CD4-positive, alpha-beta T cell treated with Interleukin-6 for 4 hours (primary cell): ENCODE results near the gene TMEM109.

Source experiments
- DNase-seq: peaks from one replicate; pipeline ENCODE4 v3.0.0-alpha.2; 2020; ENCODE audit warnings: mixed read lengths

Gene TMEM109

DNA sequence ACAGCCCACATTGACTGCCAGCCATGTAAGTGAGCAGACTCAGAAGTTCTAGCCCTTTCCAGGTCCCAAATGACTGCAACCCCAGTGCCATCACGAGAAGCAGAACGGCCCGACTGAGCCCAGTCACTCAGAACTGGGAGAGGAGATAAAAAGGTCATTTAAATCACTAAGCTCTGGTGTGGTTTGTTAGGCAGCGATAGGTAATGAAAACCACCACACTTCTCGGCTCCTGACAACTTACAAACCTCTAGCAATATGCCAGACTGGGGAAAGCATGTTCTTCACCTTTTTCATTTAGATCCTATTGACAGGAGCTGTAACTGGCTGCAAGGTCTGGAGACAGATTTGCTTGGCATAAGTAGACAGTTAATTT is 31.3 kb downstream of the TMEM109 start:
- no peak for DNase-seq

DNA sequence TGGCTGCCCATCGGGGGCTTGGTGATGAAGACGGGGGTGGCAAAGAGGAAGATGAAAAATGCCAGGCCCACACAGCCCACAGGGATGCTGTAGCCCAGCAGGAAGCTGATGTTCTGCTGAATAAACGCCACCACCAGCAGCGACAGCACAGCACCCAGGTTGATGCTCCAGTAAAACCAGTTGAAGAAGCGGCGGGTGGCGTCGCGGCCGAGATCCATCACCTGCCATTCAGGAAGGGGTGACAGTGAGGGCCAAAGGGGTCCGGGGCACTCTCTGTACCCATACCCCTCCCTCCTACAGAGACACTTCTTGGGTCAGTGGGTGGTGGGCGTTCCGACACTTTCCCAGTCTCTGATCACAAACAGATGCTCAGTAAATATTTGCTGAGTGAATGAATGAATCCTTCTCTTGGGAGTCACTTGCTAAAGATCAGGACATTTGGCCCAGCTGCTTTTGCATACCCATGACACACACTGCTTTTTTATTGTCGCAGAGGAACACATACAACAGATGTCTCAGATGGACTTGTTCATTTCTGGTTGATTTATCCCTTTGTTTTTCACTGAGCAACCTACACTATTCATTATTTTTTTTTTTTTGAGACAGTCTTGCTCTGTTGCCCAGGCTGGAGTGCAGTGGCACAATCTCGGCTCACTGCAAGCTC is 32.8 kb downstream of the TMEM109 start:
- DNase-seq, result no peak

DNA sequence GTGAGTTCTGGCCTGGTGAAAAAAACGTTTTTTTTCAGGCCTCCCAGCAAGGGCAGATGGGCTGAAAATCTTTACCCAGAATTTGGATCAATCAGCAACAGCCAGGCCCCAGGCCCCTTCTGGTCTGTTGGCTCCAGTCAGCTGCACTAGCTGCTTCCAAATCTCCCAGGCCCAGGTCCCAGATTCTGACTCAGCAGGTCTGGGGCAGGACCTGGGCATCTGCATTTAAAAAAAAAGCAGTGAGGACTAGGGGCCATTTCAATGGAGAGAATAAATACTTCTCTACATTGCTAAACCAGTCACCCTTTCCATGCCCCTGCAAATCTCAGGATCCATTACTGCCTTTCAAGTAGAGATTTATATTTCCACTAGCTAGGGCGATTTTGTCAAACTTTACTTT is 33.7 kb downstream of the TMEM109 start:
- DNase-seq, result no peak

DNA sequence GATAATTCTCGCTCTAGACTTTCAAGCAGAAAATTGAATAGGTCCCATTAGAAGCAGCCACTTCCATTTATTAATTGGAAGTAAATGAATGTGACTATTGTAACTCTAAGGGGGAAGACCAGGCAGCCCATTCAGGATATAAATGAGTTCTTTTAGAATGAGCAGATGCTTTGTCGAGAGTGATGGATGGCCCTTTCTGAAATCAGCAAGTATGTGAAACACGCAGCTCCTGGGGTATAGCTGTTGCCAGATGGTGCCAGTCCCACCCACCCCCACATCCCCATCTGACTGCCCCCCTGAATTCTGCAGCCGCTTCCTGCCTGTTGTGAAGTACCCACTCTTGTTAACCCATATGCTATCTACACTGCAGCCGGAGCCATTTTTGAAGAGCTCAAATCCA is 34.3 kb downstream of the TMEM109 start:
- no peak for DNase-seq

DNA sequence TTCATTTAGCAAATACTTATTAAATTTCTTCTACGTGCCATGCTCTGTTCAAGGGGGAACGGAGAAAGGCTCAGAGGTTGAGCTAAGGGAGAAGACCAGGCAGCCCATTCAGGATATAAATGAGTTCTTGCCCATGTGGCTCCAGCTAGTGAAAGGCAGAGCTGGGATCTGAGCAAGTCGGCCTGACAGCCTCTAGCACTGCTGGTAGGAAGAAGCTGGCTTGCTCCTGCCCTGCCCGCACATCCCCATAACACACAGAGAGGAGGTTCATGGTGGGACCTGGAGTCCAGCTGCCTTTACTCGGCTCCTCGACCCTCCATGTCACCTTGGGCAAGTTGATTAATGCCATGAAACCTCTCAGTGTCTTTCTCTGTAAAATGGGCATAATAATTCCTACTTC is 36.1 kb downstream of the TMEM109 start:
- DNase-seq, result no peak

DNA sequence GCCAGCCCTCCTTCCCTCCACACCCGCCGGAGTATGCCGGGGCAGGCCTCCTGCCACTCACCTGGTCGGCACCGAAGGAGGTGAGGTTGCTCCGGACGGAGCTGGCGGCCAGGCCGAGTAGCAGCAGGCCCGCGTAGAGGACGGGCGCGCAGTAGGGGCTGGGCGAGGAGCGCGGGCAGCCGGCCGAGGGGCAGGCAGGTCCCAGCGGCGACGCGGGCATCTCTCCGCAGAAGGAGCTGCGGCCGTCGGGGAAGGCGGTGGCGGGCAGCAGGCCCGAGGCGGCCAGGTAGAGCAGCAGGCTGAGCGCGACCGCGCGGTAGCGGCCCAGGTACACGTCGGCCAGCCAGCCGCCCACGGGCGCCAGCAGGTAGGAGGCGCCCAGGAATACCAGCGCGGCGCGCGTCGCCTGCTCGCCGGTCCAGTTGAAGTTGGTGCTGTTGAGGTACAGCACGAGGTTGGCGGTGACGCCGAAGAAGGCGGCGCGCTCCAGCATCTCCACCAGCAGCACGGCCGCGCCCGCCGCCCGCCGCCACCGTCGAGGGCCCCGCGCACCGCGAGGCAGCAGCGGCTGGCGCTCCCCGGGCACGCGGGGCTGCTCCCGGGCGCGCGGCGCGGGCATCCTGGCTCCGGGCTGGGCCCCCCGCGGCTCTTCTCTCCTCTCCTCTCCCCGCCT is 37.1 kb downstream of the TMEM109 start:
- peak; percentile 52 for DNase-seq

DNA sequence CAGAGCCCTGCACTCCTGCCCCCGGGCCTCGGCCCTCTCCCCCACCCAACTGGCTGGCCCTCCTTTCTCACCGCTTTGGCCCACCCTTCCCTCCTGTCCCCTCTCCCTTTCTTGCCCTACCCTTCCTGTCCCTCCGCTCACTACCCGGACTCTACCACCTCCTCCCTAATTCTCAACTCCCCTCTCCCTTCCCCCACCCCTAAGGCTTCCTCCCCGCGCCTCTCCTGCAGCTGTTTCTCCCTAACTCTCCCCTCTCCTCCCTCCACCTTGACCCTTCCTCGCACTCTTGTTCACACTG is 37.6 kb downstream of the TMEM109 start:
- no peak for DNase-seq

DNA sequence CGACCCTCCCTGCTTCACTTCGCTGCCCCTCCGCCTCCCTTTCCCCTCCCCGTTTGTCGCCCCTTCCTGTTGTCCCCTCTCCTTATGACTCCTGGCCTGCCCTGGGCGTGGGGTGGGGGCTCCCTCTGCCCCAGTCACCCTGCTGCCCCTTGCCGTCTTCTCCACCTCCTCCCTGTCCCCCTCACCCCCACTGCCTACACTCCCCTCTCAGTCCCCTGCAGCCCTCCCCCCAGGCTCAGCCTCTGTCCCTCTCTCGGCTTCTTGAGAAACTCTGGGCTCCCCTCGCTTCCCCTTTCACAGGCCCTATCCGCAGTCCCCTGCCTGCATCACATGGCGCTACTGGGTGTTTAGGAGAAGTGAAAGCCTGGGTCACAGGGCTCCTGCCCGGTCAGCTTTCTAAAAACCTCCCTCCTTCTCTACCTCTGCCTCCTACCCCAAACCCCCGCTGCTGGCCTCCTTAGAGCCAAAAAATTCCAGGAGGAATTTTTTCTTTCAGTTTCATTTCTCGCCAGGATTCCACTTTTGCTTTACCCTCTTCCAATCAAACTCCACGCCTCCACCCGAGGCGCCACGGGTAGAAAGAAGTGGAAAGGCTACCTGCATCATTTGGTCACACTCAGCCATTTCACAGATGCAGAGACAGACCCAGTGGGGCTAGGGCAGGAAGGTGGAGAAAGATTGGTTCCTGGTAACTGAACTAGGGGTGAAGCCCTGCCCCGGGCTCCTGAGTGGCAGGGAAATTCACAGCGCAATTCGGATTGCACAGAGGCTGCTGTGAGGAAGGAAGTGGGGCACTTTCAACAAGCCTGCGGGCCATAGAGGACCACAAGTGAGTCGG is 38.2 kb downstream of the TMEM109 start, which contains the start of gene SLC15A3:
Gene SLC15A3, minus strand, starts transcription at position 273 of the 838 bp plus-strand sequence. CDS start 625 bp downstream, outside the sequence.
- peak; percentile 64 for DNase-seq

DNA sequence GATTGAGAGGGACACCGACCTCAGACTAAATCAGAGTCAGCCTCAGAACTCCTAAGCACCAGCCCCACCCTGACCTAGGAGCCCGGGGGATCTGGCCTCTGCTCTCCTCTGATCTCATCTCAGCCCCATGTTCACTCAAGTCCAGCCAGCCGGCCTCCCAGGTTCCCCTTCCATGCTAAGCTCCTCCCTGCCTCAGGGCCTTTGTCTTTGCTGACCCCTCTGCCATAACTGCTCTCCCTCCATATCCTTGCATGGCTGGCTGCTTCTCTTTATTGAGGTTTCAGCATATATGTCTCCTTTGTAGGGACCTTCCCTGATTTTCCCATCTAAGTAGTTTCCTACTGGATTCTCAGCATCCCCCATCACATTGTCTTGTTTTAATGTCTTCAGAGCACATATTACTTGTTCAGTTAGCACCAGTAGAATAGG is 38.8 kb downstream of the TMEM109 start:
- no peak for DNase-seq

DNA sequence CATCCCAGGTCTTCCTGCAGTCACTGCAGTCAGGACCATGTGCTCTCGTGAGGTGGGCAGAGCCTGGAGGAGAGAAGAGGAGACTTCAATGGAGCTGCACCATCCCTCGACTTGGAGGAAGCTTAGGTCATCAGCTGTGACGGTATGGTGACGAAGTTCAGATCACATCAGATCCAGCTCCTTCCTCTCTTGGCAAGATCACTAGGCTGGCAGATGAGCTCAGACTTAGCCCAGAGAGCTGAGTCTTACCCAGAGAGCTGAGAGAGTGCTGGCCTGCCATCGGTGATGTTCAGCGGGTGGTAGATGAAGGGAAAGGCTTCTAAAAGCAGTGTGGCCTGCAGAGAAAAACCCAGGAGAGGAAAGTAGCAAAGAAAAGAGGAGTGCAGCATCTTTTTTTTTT is 39.8 kb downstream of the TMEM109 start:
- no peak for DNase-seq

DNA sequence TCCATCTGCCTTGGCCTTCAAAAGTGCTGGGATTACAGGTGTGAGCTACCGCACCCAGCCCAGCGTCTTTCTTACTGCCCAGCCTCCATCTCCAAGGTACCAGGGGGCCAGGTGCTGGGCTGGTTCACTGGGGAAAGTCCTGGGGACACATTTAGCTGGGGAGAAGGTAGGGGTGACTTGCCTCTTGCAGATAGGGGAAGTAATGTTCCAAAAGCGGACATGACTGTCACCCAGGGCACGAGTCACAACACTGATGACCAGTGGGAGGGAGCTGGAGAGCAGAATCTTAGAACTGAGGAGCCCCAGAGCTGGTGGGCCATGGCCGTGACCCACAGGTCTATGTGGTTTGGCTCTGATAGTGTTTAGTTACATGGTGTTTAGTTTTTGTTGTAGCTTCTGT is 40.5 kb downstream of the TMEM109 start:
- no peak for DNase-seq

DNA sequence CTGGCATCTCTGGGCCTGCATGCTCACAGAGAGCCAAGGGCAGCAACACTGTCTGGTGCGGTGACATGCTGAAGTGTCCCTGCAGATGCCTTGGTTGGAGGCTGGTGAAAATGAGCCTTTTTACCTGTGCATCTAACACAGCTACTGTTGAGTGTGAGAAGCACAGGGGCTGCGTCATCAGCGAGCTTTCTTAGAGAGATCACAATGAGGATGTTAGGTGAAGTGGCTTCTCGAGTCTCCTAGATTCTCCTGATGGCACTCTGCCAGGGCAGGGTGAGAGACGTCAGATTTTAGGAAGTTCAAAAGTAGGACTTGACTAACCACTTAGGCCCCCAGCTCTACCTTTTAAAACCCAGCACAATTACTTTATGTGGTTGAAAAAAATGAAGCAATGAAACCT is 41.6 kb downstream of the TMEM109 start:
- peak; percentile 25 for DNase-seq

DNA sequence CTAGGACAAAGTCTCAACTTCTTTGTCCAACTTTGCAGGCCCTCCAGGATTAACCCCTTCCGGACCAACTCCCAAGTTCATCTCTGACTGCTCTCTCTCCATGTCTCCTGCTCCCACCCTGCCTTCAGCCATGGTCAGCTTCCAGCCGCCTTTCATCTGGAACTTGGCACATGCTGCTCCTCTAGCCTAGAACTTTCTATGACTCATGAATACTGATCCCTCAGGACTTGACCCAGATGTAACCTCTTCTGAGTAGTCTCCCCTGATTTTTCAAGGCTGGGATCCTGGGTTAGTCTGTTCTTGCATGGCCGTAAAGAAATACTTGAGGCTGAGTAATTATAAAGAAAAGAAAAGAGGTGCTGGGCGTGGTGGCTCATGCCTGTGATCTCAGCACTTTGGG is 43.2 kb downstream of the TMEM109 start:
- DNase-seq, result no peak

DNA sequence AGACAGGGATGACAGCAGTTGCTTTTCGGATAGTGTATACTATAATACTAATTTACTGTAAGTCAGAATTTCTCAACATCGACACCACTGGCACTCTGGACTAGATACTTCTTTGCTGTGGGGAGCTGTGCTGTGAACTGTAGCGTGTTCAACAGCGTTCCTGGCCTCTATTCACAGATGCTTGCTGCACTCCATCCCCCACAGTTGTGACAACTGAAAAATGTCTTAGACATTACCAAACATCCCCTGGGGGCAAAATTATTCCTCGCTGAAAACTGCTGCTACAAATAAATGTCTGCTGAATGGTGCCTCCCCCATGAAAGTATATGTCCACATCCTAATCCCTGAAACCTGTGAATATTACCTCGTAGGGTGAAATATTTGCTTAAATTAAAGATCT is 45.5 kb downstream of the TMEM109 start:
- DNase-seq, result no peak

DNA sequence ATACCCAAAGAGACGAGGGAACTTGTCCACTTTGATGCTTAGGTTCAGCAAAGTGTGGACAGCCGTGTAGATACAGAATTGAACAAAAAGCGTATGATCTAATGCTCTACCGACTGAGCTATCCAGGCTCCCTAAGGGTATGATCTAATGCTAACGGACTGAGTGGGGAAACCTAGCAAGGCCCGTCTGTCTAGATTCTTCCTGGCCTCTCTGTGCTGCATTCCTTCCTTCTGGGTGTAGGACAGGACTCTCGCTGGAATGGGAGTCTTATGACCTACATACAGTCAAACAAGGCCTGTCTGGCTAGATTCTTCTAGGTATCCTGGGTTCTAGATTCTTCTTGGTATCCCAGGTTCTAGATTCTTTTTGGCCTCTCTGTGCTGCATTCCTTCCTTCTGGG is 46.4 kb downstream of the TMEM109 start:
- DNase-seq, result no peak

DNA sequence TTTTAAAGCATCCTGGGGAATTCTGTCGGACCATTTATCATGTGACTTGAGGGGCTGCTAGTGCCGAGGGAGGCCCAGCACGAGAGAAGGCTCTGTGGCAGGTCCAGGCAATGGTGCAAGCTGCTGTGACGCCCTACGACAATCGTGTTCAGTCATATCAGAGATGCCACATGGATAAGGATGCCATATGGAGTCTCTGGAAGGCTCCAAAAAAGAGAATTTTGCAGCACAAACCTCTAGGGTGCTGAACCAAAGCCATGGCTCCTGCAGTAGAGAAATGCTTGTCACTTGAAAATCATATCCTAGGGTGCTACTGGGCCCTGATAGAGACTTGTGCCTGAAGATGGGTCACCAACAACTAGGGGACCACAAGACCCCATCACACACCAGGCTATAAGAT is 50.8 kb downstream of the TMEM109 start:
- no peak for DNase-seq

DNA sequence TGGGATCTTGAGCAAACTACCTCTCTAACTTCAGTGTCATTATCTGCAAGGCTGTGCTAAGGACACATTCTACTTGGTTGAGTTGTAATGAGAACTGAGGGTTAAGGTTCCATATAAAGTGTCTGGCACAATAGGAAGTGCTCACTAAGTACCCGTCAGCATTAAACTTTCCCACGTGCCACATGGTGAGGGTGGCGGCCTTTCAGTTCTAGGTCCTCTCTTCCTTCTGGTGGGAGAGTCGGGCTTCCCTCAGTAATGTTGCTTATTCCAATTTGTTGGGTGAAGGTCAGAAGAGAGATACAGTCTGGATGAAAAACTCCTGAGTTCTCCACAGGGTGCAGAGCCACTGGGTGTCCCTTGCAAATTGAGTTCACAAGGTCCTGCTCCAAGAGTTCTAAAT is 52.9 kb downstream of the TMEM109 start:
- DNase-seq, result no peak

DNA sequence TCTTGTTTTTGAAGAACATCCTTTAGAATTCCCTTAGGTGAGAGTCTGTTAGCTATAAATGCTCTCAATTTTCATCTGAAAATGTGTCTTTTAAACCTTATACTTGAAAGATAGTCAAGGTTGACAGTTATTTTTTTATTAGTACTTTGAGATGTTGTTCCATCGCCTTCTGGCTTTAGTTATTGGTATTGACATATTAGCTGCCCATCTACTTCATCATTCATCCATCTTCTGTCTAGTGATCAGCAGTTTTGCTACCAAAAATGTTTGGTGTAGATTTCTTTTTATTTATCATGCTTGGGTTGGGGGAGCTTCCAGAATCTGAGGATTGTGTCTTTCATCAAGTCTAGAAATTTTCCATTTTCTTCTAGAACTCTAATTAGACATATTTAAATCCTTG is 54.3 kb downstream of the TMEM109 start:
- DNase-seq, result no peak

DNA sequence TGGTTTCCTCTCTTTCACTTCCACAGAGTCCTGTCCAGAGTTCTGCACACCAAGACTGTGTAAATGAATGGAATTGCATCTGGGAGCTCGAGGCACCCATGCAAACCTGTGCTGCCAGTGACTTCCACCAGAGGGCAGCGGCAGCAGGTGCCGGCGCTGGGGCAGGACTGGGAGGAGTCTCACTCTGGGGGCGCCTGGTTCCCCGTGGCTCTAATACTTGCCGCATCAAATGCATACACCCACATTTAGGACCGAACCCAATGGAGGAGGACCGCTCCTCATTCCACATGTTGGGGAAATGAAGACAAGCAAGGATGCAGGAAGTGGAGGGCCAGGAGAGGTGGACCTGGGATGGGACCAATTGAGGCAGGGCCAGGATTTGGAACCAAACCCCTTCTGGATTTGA is 56.4 kb downstream of the TMEM109 start:
- DNase-seq, result peak; percentile 87

DNA sequence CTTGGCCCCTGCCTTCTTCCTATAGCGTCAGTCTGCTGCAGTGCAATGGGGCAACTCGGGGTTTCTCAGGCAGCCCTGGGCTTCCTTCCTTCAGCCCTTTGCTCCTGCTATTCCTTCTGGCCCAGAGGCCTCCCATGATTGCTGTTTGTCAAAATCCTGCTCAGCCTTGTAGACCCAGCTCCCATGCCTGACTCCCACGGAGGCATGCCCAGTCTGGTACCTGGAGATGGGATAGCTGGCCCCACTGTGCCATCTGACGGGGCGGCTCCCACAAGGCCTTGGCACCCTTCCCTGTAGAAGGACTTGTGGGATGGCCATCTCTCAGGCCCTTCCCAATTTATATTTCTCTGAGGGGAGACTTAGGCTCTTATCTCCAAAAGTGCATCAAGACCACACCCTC is 56.9 kb downstream of the TMEM109 start:
- DNase-seq, result no peak

DNA sequence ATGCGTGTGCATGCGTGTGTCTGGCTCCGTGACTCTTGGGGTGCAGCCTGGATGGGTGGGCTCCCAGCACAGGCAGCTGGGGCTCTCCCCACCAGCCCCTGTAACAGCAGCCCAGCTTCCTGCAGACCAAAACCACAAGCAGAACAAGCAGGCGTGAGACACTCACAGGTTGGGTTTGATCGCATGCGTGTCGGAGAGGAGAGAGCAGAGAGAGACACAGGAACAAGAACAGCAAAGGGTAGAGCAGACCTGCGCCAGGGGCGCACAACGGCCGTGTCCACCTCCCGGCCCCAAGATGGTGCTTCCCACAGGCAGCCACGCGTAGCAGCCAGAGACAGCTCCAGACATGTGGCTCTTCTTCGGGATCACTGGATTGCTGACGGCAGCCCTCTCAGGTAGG is 57.6 kb downstream of the TMEM109 start, which contains the start of gene CD6:
Gene CD6, plus strand, starts transcription at position 161 of the 400 bp plus-strand sequence. Its CDS starts 186 bp downstream, at position 347.
- DNase-seq, result peak; percentile 82

DNA sequence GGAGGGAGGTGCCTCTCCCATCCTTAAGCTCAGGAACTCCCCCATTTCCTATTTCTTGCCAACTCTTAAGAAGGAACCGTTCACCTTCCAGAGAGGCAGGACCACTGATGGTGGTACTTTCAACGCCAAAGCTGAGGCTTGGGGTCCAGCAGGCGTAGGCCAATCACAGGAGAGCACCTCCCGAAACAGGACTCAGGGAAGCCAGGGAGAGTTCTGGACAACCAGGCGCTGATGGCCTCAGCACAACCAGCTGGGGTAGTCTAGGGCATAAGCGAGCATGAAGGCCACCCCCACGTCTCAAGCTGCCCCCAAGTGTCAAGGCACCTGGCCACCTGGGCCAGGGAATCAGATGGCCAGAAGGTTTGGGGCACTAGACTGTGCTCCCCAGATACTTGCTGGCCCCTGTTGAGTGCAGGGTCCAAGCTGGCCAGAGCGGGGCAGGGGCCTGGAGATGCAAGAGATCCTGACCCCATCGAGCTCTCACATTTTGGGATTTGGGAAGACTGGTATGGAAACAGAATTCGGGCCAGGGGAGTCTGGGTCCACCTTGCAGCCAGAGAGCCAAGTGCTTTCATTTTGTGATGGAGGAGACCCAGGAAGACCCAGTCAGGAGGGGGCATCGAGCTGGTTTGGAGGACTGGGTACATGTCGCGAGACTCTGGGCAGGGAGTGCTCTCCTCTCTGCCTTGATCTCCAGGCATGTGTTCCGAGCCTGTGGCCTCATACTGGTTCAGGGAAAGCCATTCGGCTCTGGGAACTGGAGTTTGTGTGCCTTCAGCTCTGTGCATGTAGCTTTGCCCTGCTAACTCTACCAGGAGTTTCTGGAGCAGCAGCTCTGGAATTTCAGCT is 58.4 kb downstream of the TMEM109 start:
- DNase-seq, result peak; percentile 58
